Hepatocyte (in vitro differentiated cells): Measurements from ENCODE around the gene OR56B4. TPM values are rescaled to one million over a fixed set of nuclear protein-coding genes. Genes with fewer than 3 reads are reported as not detected.

ENCODE experiments used
- DNase-seq: peaks from one replicate; pipeline ENCODE4 v3.0.0-alpha.2; 2016; ENCODE audit warnings: low spot score
- H2AFZ ChIP-seq: fragments of 200-600 bp; sonication (generic); 2 replicates; pipeline ENCODE4 v1.6.0; 2016; ENCODE audit warnings: antibody characterized with exemption, mild to moderate bottlenecking
- H3K27ac ChIP-seq: fragments of 200-600 bp; sonication (generic); 2 replicates; pipeline ENCODE4 v1.5.1; 2016; ENCODE audit warnings: mild to moderate bottlenecking
- H3K27me3 ChIP-seq: fragments of 200-600 bp; sonication (generic); 2 replicates; pipeline ENCODE4 v1.6.1; 2016
- H3K36me3 ChIP-seq: fragments of 200-600 bp; sonication (generic); replicated peaks from 2 replicates; pipeline ENCODE4 v1.5.1; 2016; ENCODE audit warnings: low read depth; ENCODE audit not compliant: insufficient read depth
- H3K4me1 ChIP-seq: fragments of 200-600 bp; sonication (generic); 2 replicates; pipeline ENCODE4 v1.5.1; 2016; ENCODE audit warnings: mild to moderate bottlenecking, moderate library complexity; ENCODE audit not compliant: insufficient read depth
- H3K4me2 ChIP-seq: fragments of 200-600 bp; sonication (generic); 2 replicates; pipeline ENCODE4 v1.6.0; 2016
- H3K4me3 ChIP-seq: fragments of 200-600 bp; sonication (generic); 2 replicates; pipeline ENCODE4 v1.5.1; 2016; ENCODE audit warnings: mild to moderate bottlenecking
- H3K79me2 ChIP-seq: fragments of 200-600 bp; sonication (generic); 2 replicates; pipeline ENCODE4 v1.6.0; 2017; ENCODE audit warnings: mild to moderate bottlenecking
- H3K9me2 ChIP-seq: fragments of 200-600 bp; sonication (generic); replicated peaks from 2 replicates; pipeline ENCODE4 v1.6.0; 2017; ENCODE audit warnings: mild to moderate bottlenecking; ENCODE audit not compliant: insufficient read depth
- H3K9me3 ChIP-seq: fragments of 200-600 bp; sonication (generic); 2 replicates; pipeline ENCODE4 v1.5.1; 2016; ENCODE audit warnings: low read depth, mild to moderate bottlenecking
- H4K20me1 ChIP-seq: fragments of 200-600 bp; sonication (generic); 2 replicates; pipeline ENCODE4 v1.6.0; 2016; ENCODE audit warnings: mild to moderate bottlenecking; ENCODE audit not compliant: insufficient read depth, poor library complexity, severe bottlenecking
- EZH2 ChIP-seq: fragments of 200-600 bp; sonication (generic); IDR thresholded peaks from 2 replicates; pipeline ENCODE4 v1.6.1; 2016; ENCODE audit warnings: antibody characterized with exemption, mild to moderate bottlenecking, borderline replicate concordance
- EZH2phosphoT487 ChIP-seq: fragments of 200-600 bp; sonication (generic); IDR thresholded peaks from one replicate; pipeline ENCODE4 v1.6.1; 2018; ENCODE audit warnings: antibody characterized with exemption, mild to moderate bottlenecking, low read depth, moderate library complexity; ENCODE audit not compliant: unreplicated experiment, severe bottlenecking
- WGBS: methylation state at CpG from one replicate; pipeline ENCODE4 v1.1.6; 2016; ENCODE audit warnings: low lambda C conversion rate; ENCODE audit errors: missing lambda C conversion rate; 5-methylcytosine and 5-hydroxymethylcytosine counted together
- polyA plus RNA-seq: library from polyadenylated mRNA; unstranded; fragments of >200 nt; fragmentation: Nextera tagmentation; extraction: Ambion mirVana; gene quantifications from 2 replicates; pipeline ENCODE4 v1.2.1, GENCODE V29; 2016
- total RNA-seq: library from RNA; depleted of rRNA; stranded (reverse); fragments of >200 nt; gene quantifications from 2 replicates; pipeline ENCODE4 v1.2.3, GENCODE V29; 2014
- TF ChIP-seq, protein P1 (sequence below): fragments of 200-600 bp; sonication (generic); IDR thresholded peaks from 2 replicates; pipeline ENCODE4 v1.5.1; 2016; ENCODE audit warnings: antibody characterized with exemption, mild to moderate bottlenecking; ENCODE audit not compliant: poor library complexity

The OR56B4 gene
- total and polyA plus RNA-seq, 2 experiments from 2014 or later, result not detected

DNA sequence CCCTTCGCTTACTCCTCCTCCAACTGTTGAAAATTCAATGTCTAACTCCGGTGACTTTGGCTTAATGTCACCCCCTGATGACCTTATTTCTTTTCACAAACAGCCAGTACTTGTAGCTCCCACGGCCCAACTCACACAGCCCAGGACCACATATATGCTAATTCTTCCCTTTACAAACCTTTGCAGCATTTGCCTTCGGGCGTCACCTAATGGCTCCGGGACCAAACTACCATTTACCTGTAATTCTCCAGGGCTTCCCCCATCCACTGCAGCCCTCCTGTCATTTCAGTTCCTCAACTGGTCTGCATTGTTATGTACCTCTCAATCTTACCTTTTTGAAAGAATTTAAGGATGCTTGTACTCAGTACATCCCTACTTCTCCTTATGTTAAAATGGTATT lies 29.8 kb upstream of the OR56B4 start:
- H4K20me1 ChIP-seq, result no peaks in the 10 kb centered on the region
- WGBS, result 83% methylated on average over 6 of the region's 6 CpGs
- H3K36me3 ChIP-seq, result no peaks in the 10 kb centered on the region
- TF ChIP-seq EZH2, result no peak
- no peak for TF ChIP-seq EZH2phosphoT487
- TF ChIP-seq, protein P1, sequence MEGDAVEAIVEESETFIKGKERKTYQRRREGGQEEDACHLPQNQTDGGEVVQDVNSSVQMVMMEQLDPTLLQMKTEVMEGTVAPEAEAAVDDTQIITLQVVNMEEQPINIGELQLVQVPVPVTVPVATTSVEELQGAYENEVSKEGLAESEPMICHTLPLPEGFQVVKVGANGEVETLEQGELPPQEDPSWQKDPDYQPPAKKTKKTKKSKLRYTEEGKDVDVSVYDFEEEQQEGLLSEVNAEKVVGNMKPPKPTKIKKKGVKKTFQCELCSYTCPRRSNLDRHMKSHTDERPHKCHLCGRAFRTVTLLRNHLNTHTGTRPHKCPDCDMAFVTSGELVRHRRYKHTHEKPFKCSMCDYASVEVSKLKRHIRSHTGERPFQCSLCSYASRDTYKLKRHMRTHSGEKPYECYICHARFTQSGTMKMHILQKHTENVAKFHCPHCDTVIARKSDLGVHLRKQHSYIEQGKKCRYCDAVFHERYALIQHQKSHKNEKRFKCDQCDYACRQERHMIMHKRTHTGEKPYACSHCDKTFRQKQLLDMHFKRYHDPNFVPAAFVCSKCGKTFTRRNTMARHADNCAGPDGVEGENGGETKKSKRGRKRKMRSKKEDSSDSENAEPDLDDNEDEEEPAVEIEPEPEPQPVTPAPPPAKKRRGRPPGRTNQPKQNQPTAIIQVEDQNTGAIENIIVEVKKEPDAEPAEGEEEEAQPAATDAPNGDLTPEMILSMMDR, result no peak
- no peak overlapping the region for H2AFZ ChIP-seq
- no peak overlapping the region for H3K4me2 ChIP-seq
- no peak overlapping the region for H3K27ac ChIP-seq
- H3K9me2 ChIP-seq, result no peaks in the 10 kb centered on the region
- no peak for DNase-seq
- H3K79me2 ChIP-seq, result no peaks in the 10 kb centered on the region
- H3K27me3 ChIP-seq, result no peaks in the 10 kb centered on the region
- no peak overlapping the region for H3K4me3 ChIP-seq
- no peaks in the 10 kb centered on the region for H3K9me3 ChIP-seq
- H3K4me1 ChIP-seq, result no peaks in the 10 kb centered on the region

DNA sequence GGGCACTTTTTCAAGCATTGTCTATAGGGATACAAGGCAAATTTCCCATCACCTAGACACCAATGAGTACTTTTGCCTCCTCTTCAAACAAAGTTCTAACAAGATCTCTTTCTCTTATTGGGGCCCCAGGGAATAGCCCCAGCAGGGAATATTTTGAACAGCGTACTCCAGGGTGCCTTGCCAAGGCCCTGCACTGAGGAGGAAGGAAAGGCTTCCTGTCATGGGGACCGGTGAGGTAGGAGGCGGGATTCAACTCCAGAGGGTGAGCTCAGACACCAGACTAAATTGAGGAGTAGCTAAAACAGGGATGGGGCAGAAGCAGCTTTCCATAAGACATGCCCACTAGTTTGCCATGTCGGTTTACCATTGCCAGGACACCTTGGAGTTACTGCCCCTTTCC lies 28.0 kb upstream of the OR56B4 start:
- no peaks in the 10 kb centered on the region for H3K4me1 ChIP-seq
- H3K27ac ChIP-seq, result no peak overlapping the region
- no peak for DNase-seq
- no peak overlapping the region for H3K4me2 ChIP-seq
- no peak overlapping the region for H3K4me3 ChIP-seq
- no peaks in the 10 kb centered on the region for H3K27me3 ChIP-seq
- no peak overlapping the region for H2AFZ ChIP-seq
- H3K79me2 ChIP-seq, result no peaks in the 10 kb centered on the region
- no peaks in the 10 kb centered on the region for H3K36me3 ChIP-seq
- TF ChIP-seq EZH2 (no peak), EZH2phosphoT487 (no peak)
- TF ChIP-seq, protein P1, result no peak
- H3K9me3 ChIP-seq, result no peaks in the 10 kb centered on the region
- 73% methylated on average over 4 of the region's 4 CpGs for WGBS
- H4K20me1 ChIP-seq, result no peaks in the 10 kb centered on the region
- no peaks in the 10 kb centered on the region for H3K9me2 ChIP-seq

- H3K27me3 ChIP-seq, result no peaks in the 10 kb centered on the region
Measured at GRCh38 chr11:6083129-6083528, 24.4 kb upstream of the OR56B4 start.

More at GRCh38 chr11:6083129-6083528, 24.4 kb upstream of the OR56B4 start:
- Histone ChIP-seq H3K9me3 (no peaks in the 10 kb centered on the region), H3K27ac (no peak overlapping the region), H3K9me2 (no peaks in the 10 kb centered on the region), H3K4me2 (no peak overlapping the region), H2AFZ (no peak overlapping the region), H3K4me3 (no peak overlapping the region), H3K79me2 (no peaks in the 10 kb centered on the region), H3K36me3 (no peaks in the 10 kb centered on the region), H3K4me1 (no peaks in the 10 kb centered on the region), H4K20me1 (no peaks in the 10 kb centered on the region)
- no peak for DNase-seq
- WGBS, result 80% methylated on average over 2 of the region's 2 CpGs
- TF ChIP-seq EZH2, result no peak
- TF ChIP-seq, protein P1, result no peak
